Esophagus mucosa (tissue), 1 donor: ENCODE data around the gene DNAJC18. TPM values are rescaled to one million over a fixed set of nuclear protein-coding genes. Genes with fewer than 3 reads are reported as not detected.
A peak's percentile ranks its signal among the peaks of the same experiment; 100 is the strongest.

Experiments used
- ATAC-seq: fragments of 200-7000 bp; cut with Tn5 transposase; one replicate; pipeline ENCODE4 v1.9.1; 2020
- total RNA-seq: library from RNA; stranded (reverse); gene quantifications from one replicate; pipeline ENCODE4 v1.2.4, GENCODE V29; 2023
- donor health status: DM: yes; HTN: yes; CAD: no.

DNAJC18 gene
- total RNA-seq, 1 donor from 2014 or later, result 2.2 TPM

DNA sequence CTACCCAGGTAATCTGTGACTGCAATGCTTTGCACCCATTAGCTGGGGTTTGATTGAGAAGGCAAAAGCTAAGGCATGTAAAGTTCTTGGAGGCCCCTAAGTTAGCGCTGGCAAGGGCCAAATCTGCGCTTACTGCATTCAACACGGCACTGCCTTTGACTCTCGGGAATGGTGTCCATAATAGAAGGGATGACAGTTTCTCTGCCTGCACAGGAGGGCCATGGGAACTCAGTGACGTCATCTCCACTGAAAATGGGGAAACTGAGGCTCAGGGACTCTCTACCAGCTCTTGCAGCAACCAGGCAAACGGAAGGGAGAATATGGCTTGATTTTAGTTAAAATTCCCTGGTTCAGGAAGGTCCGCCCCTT, 35.9 kb downstream of the DNAJC18 start:
- ATAC-seq, result peak; percentile 5

DNA sequence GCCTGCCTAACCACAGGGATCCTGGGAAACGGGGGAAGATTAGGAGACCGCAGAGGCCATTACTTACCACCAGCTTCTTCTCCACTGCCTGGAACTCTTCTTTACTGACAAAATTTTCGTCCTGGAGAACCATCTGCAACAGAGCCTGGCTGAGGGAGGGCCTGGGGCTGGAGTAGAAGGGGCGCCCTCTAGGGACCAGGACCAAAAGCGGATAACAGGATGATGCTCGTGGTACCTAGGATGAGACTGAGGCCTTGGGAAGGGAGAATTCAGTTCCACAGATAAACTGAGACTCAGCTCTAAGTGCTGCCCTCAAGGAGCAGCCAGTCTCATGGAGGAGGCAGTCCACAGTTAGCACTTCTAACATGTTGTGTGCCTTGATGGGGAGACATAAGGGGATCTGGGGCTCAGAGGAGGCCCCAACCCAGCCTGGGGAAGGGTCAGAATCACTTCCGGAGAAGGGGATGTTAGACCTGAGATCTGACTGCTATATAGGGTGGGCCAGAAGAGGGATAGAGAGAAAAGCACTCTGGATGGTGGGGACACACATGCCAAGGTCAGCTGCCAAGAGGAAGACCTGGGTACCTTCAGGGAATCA, 36.7 kb downstream of the DNAJC18 start:
- ATAC-seq, result no peak

DNA sequence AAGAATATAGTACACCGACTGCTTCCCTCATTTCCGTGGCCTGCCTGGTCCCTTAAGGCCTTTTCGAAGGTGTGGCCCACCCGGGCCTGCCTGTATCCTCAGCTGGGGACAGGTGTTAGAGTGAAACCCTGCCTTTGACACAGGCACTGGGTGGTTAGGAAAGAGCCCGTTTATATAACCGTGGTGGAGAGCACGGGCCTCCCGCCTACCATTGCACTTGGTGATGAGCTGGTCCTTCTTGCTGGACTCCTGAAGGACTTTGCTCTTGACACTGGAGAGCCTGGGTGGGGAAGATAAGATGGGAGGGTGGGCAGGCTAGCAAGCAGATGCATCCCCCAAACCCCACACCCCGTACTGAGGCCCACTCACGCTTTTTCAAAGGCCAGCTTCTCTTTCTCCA, 37.8 kb downstream of the DNAJC18 start:
- no peak for ATAC-seq

DNA sequence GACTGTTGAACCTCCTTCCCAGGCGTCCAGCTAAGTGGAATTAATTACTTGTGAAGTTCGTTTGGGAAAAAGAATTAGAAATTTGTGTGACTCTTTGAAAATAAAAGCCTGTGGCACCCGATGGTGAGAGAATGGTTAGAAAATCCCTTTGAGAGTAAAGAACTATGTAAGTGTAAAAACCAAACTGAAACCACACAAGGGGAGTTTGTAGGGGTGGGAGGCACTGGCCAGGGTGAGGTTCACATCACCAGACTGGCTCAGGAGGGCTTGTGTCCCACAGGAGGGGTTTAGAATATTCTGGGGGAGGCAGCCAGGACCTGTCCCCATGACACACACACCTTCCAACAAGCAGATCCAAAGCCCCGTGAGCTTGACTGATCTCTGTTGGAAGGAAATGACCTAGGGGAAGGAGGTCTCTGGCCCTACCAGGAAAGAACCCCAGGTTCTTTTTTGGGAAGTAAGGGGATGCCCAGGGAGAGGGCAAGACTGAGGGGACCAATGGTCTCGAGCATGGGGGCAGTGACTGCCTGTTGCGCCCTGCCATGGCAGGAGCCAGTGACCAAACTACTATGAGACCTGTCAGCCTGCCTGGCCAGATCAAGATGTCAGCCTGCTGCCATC, 39.7 kb downstream of the DNAJC18 start:
- ATAC-seq, result no peak

DNA sequence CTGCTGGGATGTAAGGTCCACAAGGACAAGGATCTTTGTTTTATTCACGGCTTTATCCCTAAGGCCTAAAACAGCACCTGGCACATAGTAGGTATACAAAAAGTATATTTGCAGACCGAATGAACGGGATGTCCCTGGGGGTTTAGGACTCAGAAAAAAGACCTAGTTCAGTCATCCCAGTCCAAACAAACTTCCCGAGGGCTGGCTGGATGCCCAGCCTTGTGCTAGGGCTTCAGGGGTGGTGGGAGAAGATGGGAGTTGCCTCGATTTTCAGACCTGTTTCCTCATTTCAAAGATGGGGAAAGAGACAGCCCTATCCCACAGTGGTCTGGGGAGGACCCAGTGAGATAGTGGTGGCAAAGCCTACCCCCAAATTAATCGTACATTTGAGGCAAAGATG, 41.4 kb downstream of the DNAJC18 start:
- no peak for ATAC-seq

DNA sequence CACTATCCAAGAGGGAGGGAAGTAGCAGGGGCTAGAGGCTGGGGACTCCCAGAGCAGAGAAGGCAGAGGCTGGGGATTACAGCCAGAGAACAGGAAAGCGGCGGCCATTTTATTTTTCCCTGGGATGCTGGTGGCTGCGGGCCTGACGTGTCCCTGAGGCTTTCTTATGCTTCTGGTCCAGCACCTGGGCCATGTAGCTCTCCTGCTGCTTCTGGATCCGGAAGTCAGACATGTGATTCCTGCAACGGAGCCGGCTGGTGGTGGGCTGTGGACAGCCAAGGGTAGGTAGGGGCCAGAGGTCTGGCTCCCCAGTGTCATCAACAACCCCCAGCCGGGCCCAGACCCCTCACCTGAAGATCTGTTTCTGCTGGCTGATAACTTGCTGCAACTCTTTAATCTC, 42.6 kb downstream of the DNAJC18 start:
- ATAC-seq, result no peak

DNA sequence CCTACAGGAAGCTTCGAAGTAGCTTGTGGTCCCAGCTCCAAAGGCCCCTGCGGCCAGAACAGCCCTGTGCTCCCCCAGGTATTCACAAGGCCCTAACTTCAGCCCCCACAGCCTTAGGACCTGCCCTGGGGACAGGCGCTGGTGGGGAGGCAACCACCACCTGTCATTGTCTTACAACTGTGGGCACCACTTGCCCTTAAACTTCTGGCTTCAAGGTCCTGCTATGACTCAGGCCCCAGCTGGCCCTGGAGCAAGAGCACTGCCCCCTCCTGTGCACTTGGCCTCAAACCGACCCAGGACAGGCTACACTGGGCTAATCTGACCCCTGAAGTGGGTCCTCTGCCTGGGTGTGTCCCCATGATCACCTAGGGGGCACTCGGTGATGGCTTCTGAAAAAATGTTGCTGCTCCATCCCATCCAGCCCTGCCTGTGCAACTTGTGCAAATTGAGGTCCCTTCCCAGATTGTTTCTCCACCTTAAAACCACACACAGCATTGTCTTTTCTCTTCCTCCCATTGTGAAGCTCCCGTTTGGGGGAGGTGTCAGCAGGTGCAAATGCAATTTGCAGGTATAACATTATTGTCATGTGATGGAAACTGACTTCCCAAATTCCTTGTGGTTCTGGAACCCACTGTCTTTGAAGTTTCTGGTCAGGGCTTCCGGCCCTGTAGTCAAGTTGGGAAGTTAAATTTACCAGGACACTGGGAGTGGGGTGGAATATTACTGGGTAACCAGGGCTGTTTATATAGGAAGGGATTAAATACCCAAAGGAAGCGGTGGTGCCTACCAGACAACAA, 43.3 kb downstream of the DNAJC18 start:
- ATAC-seq, result no peak

DNA sequence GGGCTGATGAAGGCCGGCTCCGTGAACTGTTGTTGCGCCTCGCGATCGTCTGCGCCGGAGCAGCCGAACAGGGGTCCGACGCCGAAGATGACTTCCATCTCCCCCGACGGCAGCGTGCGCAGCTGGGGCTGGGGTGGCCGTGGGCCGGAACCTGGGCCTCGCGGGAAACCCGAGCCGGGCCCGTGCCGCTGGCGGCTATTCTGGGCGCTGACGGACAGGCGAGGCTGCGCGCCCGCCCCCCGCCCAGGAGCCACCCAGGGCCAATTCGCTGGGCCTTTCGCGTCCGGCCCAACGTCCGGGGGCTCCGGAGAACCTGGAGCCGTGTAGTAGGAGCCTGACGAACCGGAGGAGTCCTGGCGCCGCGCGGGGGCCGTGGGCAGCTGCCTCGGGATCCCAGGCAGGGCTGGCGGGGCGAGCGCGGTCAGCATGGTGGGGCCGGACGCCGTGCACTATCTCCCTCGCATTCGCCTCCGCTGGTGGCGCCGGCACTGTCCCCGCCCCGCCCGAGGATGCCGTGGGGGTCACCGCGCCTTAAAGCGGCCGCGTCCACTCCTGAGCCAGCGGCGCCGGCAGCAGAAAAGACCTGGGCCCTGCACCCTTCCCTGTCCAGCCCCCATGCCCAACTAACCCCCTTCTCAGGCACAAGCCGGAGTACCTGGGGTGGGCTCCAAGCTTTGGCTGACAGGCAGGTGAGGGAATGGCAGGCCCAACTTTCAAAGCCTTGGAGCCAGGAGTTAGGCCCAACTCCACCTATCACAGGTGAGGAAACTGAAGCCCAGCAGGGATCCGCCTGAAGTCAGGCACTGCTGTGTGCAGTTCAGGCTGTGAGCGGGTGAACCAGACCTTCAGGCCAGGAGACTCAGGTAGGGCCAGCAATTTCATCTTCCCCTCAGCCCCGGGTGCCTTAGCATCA, 44.4 kb downstream of the DNAJC18 start, which contains the start of gene PROB1:
Gene PROB1 (minus strand): TSS at position 451 of the 913 bp plus-strand sequence. CDS start 23 bp downstream, at position 428.
- no peak for ATAC-seq

DNA sequence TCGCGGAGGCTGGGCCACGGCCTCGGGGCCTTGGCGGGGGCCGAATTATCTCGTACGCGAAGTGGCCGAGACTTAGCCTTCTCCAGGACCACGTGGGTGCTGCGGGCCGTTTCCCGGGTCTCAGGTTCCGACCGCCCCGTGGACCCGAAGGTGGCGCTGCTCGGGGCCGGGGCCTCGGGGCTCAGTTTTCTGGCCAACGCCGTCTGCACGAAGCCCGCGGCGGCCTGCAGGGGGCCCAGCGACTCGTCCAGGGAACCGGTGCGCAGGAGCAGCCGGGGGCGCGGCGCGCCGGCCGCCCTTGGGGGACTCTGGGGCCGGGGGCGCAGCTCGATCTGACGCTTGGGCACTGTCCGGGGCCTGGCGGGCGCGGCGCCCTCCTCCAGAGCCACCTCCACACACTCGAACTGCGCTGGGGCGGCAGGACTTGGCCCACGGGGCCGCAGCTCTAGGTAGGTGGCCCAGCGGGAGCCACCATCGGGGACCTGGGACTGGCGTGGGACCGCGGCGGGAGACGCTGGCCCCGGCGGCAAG, 45.1 kb downstream of the DNAJC18 start:
- peak; percentile 1 for ATAC-seq

DNA sequence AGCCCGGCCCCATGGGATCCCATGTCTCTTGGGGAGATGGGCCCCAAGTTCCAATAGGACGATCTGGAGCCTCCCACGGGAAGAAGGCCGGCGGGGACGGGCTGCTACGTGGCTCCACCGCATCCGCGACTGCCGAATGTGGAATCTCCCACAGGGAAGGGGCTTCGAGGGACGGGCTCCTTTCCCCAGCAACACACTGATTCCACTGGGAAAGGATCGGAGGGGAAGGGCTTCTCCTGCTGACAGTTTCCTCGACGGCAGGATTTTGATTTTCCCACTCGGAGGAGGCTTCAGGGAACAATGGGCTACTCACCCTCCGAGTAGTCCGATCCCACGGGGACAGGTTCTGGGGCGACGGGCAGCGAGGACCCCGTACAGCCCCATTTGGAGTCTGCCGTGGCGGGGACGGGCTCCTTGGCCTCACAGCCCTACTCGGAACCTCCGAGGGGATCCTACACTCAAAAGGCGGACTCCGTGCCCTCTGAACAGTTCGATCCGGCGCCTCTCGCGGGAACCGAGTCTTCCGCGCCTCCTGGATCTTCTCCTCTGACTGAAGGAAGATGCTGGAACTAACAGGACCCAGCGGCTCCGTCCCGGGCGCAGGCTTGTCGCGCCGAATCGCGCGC, 45.7 kb downstream of the DNAJC18 start:
- no peak for ATAC-seq

DNA sequence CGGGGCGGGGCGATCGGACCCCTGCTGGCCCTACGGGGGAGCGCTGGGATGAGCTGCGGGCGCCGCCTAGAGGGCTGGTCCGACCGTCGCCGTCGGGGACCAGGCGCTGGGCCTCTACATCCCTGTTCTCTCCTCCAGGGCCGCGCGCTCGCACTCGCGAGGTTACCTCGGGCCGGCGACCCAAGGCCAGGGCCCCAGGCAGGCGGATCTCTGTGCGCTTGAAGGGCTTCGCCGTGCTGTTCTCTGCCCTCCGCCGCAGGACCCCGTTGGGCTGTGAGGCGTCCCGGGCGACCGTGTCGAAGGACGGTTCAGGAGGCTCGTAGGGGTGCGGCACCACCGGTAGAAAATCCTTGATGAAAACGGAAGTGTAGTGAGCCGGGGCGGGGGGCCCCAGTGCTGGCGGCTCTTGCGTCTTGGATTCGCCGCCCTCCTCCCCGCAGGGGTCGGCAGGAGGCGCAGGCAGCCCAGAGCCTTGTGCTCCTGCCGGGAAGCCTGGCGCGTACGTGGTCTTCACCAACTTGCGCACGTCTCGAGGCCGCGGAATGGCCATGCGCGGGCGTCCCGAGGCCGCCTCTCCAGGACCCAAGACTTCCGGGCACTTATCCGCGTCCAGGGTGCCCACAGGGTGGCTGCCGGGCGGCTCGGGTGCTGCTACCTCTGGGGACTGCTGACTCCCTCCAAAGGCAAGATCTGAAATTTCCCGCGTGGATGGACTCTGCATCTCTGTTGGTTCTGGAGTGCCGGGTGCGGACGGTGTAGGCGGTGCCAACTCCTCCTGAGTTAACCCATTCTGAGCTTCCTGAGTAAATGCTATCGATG, 46.4 kb downstream of the DNAJC18 start:
- ATAC-seq, result peak; percentile 62

DNA sequence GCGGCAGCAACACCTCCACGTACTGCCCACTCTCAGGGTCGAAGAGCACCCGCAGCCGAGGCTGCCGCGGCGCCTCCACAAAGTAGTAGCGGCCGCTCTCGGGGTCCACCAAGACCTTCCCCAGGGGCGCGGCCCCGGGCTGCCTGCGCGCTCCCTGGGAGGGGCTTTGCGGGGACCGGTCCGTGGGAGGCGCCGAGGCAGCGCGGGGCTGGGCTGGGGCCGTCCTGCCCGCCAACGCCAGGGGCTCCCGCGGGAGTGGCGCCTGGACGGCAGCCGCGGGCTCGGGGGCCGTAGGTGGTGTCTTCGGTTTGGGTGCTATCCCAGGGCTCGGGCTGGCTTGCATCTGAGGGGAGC, 47.0 kb downstream of the DNAJC18 start:
- no peak for ATAC-seq

DNA sequence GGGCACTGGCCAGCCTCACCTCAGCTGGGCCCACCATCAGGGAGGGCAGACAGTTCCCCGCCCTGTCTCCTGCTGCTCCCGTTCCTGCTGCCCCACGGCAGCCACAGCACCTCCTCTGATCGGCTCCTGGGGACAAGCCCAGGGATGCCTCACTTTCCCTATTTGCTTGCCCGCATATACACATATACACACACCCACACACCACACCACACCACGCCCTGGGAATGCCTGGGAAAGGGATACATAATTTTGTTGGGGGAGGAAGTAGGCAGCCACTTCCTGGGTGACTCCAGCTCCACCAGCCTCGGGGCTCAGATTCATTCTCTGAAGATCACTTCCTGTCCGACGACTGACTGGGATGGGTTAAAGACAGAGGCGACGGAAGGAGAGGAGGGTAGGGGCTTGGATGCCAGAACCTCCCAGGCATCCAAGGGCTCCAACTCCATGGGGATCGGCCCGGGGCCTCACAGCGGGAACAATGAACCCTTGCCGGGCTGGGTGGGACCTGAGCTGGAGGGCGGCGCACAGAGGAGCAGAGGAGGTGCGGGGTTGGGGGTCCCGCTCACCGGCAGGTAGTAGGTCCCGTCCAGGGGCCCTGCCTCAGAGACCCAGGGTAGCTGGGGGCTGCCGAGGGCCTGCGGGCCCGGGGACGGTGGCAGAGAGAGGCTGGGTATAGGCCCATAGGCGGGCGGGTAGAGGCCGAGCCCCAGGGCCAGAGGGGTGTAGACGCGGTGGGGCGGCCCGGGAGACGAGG, 47.6 kb downstream of the DNAJC18 start:
- peak; percentile 46 for ATAC-seq

DNA sequence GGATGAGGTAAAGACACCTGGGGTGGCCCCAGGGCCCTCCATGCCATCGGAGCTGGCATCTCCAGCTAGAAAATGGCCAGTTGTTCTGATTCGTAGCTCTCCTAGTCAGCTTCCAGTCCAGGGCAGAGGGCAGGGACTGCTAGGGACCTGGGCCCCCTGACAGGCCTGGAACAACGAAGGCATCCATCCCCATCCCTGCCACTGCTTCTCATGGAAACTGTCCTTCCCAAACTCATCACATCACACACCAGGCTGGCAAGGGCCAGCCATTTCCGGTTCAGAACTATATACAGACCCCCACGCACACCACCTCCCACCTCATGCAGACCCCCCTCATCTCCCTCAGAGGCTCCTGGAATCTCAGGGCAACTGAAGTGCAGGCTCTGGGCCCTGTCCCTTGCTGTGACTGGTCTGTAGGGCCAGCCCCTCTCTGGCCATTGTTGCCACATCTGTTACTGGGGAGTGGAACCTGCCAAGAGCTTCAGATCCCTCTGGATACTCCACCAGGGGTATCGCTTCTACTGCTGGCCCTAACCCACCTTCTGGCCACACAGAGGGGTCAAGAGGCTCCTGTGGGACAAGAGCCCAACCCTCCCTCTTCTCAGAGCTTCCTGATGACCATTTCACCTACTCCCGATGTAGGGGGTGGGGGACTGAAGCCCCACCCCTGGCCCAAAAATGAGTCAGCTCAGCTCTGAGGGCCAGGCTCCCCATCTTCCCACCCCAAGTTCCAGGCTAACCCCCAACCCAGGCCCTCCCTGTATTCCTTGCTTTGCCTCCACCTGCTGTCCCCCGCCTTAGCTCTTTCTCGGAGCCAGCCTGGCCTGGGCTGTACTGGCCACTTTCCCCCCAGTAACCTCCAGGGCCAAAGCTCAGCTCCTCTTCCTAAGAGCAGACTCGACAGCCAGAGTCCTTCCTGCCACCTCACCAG, 48.4 kb downstream of the DNAJC18 start:
- no peak for ATAC-seq

DNA sequence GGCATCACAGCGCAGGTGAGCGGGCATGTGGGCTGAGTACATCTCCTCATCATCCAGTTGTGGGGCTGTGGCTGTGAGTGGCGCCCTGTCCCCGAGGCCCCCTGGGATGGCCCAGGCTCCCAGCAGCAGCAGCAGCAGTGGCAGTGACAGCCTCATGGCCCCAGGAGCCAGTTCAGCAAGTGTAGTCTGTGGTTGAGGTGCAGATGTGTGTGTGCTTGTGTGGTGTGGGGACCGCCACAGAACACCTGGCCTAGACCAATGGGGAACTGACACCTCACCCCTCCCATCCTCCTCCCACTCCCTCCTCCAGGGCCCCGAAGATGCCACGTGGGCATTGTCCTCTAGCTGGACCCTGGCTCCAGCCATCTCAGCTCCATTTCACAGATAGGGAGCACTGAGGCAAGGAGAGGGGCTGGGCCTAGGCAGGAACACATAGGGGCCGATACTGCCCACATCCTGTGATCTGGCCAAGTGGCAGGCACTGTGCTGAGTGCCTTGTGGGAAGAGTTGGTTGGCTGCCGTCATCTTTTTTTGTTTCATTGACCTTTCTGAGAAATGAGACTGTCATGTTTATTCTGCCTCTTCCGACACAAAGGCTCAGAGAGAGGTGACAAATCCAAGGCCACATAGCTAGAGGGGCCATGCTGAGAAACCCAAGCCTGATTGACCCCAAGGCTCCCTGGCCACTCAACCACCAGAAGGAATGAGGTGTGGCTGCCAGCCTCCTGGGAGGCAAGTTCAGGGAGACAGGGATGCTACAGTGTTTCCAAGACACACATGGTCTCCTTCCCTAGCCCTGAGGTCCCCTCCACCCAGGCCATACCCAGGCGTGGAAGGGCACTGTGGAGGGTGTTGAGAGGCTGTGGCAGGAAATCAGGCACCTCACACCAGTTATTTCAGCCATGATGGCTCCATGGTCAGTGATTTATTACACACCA, 49.4 kb downstream of the DNAJC18 start, which contains the start of gene MZB1:
Gene MZB1 (minus strand): TSS at position 213 of the 938 bp plus-strand sequence. CDS start 57 bp downstream, at position 156.
- ATAC-seq, result peak; percentile 12

DNA sequence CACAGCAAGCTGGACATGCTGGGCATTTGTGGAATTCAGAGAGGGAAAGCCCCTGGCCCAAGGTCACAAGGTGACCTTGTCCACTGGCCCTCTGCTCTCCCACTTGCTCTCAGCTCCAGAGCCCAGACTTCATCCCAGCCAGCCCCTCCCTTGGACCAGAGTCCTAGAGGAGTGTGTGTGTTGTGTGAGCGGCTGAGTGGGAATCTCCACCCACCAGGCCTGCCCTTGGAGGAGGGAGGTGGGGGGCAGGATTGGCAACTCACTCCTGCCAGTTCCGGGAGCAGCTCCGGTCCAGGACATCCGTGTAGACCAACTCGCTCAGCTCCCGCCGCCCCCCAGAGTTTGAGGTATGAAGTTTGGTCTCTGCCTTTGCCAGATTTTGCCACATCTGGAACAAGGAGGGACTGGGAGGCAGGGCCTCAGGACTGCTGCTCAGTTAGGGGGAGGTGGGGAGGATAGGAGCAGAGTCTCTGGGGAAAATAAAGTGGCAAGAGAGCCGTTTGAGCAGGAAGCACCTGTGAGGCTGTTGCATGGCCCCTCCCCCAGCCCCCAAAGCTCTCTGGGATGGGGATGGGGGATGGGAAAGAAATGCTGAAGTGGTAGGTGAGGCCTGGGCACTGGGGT, 51.0 kb downstream of the DNAJC18 start:
- ATAC-seq, result no peak

DNA sequence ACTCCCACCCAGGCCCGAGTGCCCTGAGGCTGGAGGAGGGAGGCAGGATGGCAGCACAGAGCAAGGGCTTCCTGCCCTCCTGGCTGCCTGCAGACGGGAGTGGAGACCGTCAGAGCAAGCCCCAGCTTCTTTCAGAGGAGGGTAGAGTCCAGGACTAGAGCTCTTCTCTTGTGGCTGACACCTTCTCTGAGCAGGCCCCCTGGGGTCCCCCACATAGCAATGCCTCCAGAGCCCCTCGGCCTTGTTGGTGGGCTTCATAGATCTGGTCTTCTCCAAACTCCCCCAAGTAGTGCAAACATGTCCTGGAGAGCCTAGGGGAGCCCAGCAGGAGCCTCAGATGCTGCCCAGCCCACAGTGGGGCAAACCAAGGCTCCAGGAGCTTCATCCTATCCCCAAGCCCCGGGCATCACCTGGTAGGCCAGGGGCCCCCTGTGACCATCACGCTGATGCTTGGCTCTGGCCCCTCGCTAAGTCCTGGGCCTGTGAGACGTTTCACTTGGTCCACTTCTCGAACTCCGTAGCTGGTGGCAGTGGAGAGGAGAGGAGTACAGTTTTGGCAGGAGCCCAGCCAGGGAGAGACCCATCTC, 51.6 kb downstream of the DNAJC18 start:
- ATAC-seq, result no peak
